Sigmoid colon (tissue), 7 donors: ENCODE data around the gene PSG4. TPM values are rescaled to one million over a fixed set of nuclear protein-coding genes. Genes with fewer than 3 reads are reported as not detected.
"Not testable (repeated sequence)": the region's sequence is repeated elsewhere in the genome, so short reads cannot be mapped to it uniquely, and the experiment has no call there.

Experiments
- DNase-seq: peaks from one replicate; pipeline ENCODE4 v3.0.0-alpha.2; 2019
- H3K27ac ChIP-seq, 4 donors: fragments of 200-600 bp; sonication (generic); one replicate each; pipeline ENCODE4 v1.5.1; 2016 to 2019; ENCODE audit warnings: mild to moderate bottlenecking in 1 of 4
- H3K27me3 ChIP-seq, 3 donors: fragments of 200-600 bp; sonication (generic); one replicate each; pipeline ENCODE4 v1.5.1; 2019; ENCODE audit warnings: mild to moderate bottlenecking in 1 of 3
- H3K36me3 ChIP-seq, 4 donors: fragments of 200-600 bp; sonication (generic); one replicate each; pipeline ENCODE4 v1.5.1; 2016 to 2019
- H3K4me1 ChIP-seq, 4 donors: fragments of 200-600 bp; sonication (generic); one replicate each; pipeline ENCODE4 v1.5.1; 2017 to 2019
- H3K4me3 ChIP-seq, 4 donors: fragments of 200-600 bp; sonication (generic); one replicate each; pipeline ENCODE4 v1.5.1; 2017 to 2019; ENCODE audit warnings: mild to moderate bottlenecking in 2 of 4, moderate library complexity in 1 of 4
- H3K9me3 ChIP-seq, 4 donors: fragments of 200-600 bp in 3 of 4; sonication (generic) in 3 of 4; one replicate each; pipeline versions ENCODE4 v1.5.1 to v1.6.1; 2013 to 2019
- EP300 ChIP-seq, 4 donors: sonication (generic); formaldehyde crosslinking; IDR thresholded peaks; one replicate each; pipeline ENCODE4 v1.6.1; 2017; ENCODE audit warnings: antibody characterized with exemption in 4 of 4
- POLR2A ChIP-seq, 2 donors: fragments of 450-650 bp; IDR thresholded peaks; one replicate each; pipeline ENCODE4 v1.6.1; 2016; ENCODE audit warnings: antibody characterized with exemption in 2 of 2, mild to moderate bottlenecking in 2 of 2, moderate library complexity in 2 of 2
- POLR2AphosphoS5 ChIP-seq, 4 donors: sonication (generic); formaldehyde crosslinking; IDR thresholded peaks; one replicate each; pipeline ENCODE4 v1.6.1; 2017; ENCODE audit warnings: antibody characterized with exemption in 4 of 4
- WGBS, 2 donors: extraction: QIAGEN DNeasy Blood & Tissue Kit; methylation state at CpG; one replicate each; pipeline ENCODE4 v1.1.7; 2013; 5-methylcytosine and 5-hydroxymethylcytosine counted together
- intact Hi-C: fragments of 100-400 bp; cut with DNase I; formaldehyde crosslinking; loops from one replicate; pipeline ENCODE4 v1.15.1; 2023
- polyA plus RNA-seq, 3 donors: library from polyadenylated mRNA; stranded (reverse); fragments of 200-250 nt; gene quantifications; one replicate each; pipeline ENCODE4 v1.2.3, GENCODE V29; 2013
- total RNA-seq, 4 donors: library from RNA; depleted of rRNA; stranded (reverse); fragments of >200 nt; gene quantifications; one replicate each; pipeline ENCODE4 v1.1.0, GENCODE V29; 2016
- donor health status: healthy with polysubstance abuse.
- donor health status: Bipolar disorder and iron deficiency.
- donor health status: healthy.

Gene PSG4
- total and polyA plus RNA-seq, 7 donors: not detected

DNA sequence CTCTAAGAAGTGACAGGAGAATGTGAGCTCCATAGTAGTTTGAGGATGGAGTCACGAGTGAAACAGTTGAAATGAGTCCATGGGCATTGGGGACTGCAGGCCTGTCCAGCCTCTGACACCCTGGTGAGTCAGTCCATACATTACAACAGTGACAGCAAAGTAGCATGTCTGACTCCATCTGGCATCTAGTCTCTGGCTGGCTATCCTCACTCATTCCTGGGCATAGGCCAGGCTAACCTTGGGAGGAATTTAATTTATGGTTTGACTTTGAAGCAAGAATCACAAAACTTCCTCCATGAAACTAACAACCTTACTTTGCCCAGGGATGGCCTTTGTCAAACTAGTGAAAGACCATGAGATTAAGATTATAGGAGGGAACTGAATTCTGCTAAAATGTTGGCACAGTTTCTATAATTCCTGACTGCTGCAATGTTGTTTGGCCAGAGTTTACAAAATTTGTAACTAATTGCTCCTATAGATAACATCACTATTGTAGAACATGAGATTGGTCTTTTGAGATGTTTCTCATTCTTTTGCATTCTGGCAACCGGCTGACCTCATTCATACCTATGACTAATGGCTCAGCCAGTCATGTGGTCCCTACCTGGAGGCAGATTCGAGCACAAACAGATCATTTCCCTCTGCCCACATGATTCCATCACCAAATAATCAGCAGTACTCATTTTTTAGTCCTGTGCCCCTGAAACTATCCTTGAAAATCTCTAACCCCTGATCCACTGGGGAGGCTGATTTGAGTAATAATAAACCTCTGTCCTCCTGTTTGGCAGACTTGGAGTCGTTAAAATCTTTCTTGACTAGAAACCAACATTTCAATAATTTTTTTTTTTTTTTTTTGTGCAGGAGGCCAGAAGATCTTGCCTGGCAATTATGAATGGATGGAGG is 23.3 kb downstream of the PSG4 start:
- H3K4me3 ChIP-seq, DNase-seq, H3K27me3 ChIP-seq, H3K36me3 ChIP-seq, H3K9me3 ChIP-seq, intact Hi-C loops: not testable (repeated sequence)
- 54 to 63% methylated on average over 4 of the region's 4 CpGs for WGBS, 2 donors
- H3K27ac ChIP-seq: peak overlapping the region in 3 of 4 donors; percentile 0 to 64 (median 44)
- TF ChIP-seq POLR2AphosphoS5 (IDR thresholded peaks at IDR 0.05): peak in 3 of 4 donors; percentile 27 to 64 (median 58)
- H3K4me1 ChIP-seq: peaks cover 0 to 20% (median 9%) of the 10 kb centered on the region in 4 donors

DNA sequence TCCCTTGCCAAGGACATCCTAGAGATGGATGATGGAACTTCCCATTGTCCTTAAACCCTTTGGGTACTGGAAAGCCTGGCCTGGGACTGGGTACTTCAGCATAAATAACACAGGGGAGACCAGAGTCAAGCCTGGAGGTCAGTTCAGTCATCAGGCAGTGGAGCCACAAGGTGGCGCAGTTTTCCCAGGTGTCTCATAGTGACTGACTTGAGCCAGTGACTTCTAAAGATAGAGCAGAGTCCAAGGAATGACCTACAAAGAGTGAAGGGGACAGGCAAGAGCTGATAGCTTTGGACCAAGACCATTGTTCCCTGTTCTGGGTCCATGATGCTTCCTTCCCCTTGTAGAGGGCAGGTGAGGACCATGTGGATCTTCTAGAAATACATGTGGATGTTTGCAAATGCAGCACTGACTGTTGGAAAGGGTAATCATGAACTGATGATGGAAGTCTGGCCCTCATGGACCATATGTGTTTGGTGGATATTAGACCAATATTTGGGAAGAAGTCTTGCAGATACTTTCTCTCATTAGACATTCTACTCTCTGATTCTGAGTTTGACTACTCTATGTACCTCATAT is 25.8 kb downstream of the PSG4 start:
- DNase-seq, H3K36me3 ChIP-seq, H3K9me3 ChIP-seq, H3K27me3 ChIP-seq, intact Hi-C loops, H3K27ac ChIP-seq, H3K4me3 ChIP-seq: not testable (repeated sequence)
- peaks cover 0 to 20% (median 9%) of the 10 kb centered on the region in 4 donors for H3K4me1 ChIP-seq
- WGBS, 2 donors: 5 to 8% methylated on average over 1 of the region's 1 CpG

DNA sequence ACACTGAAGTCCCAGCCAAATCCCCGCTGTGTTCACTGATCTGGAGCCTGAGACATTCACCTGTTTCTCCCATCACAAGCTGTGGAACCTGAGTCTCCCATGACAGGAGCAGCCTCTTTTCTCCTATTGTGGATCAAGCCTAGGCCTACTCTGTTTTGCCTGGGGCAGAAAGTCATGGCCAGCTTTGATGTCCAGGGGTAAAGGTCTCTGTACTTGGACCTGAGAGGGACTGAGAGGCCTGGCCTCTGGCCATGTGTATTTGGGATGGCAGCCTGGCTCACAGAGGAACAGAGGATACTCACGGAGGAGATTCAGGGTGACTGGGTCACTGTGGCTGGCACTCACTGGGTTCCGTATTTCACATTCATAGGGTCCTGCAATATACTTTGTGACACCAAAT is 26.9 kb downstream of the PSG4 start:
- H3K27ac ChIP-seq, H3K36me3 ChIP-seq, DNase-seq, H3K4me3 ChIP-seq, intact Hi-C loops, H3K27me3 ChIP-seq, H3K9me3 ChIP-seq: not testable (repeated sequence)
- WGBS, 2 donors: 80 to 90% methylated on average over 3 of the region's 3 CpGs
- H3K4me1 ChIP-seq: peaks cover 0 to 14% (median 9%) of the 10 kb centered on the region in 4 donors

DNA sequence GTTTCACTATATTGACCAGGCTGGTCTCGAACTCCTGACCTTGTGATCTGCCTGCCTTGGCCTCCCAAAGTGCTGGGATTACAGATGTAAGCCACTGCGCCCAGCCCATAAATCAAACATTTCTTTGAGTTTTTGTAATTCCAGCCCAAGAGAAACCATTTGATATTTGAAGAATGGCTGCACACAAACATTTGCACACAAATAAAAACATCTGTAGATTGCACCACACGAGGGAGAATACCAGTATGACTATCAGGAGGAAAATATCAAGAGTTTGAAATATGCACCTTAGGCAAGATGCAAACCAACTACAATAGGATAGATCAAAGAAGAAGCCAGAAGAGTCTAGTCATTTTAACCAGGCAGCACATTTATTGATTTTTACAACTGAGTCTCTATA is 39.5 kb downstream of the PSG4 start:
- H3K4me1 ChIP-seq, DNase-seq, H3K4me3 ChIP-seq, intact Hi-C loops, H3K9me3 ChIP-seq, H3K27me3 ChIP-seq, H3K27ac ChIP-seq, H3K36me3 ChIP-seq: not testable (repeated sequence)
- WGBS, 2 donors: 54 to 75% methylated on average over 3 of the region's 3 CpGs

DNA sequence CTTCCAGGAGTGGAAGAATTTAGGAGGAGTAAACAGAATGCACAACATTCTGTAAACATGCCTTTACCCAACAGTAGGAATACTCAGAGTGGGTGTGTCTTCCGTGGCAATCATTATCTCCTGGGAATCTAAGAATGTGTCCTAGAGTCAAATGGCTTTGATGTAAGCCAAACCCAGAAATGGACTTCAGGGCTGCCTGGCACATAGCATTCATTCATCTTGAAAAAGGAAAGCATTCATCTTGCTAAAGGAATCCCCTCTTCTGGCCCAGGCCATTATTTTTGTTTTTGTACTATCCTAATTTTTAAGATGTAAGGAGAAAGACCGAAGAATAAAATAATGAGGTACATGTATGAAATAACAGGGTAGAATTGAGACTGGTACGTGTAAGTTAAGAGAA is 42.3 kb downstream of the PSG4 start:
- H3K27ac ChIP-seq, H3K9me3 ChIP-seq, H3K4me1 ChIP-seq, DNase-seq, H3K36me3 ChIP-seq, H3K27me3 ChIP-seq, intact Hi-C loops, H3K4me3 ChIP-seq: not testable (repeated sequence)
- WGBS, 2 donors: 68 to 69% methylated on average over 3 of the region's 3 CpGs

DNA sequence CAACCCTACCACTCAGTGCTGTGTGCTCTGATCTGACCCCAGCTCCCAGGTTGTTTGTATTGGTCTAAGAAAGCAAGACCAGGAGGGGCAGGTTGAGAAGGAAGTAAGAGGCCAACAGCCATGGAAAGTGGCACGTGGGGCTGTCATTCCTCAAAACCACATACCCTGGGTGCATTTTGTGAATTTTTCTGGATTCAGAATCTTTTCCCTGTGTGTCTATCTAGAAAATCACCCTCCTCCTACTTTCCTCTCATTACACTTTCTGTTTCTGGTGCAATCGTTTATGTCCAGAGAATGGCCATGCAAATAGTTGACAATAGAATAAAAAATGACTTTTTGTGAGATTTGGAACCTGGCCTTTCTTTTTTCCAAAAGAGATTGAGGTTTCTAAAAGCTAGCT is 43.2 kb downstream of the PSG4 start:
- H3K9me3 ChIP-seq, H3K4me3 ChIP-seq, H3K4me1 ChIP-seq, H3K27ac ChIP-seq, DNase-seq, H3K27me3 ChIP-seq, intact Hi-C loops, H3K36me3 ChIP-seq: not testable (repeated sequence)
- 44 to 56% methylated on average over 2 of the region's 2 CpGs for WGBS, 2 donors

DNA sequence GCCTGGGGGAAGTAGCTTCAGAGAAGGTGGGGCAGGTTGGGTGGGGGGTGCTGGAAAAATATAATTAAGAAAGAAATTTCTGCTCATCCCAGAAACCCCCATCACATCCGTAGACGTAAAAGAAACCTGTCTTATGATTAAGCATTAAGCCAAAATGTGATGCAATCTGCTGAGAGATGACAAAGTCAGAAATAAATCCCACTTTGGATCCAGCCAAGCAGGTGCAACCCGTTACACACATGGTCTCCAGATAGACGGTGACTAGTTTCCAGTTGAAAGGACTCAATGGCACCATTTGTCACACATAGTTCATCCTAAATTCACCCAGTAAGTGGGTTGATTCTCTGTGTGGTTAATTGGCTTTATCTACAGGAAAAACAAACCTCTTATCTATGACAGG is 53.2 kb downstream of the PSG4 start:
- intact Hi-C loops: no loop called here
- no peaks in the 10 kb centered on the region for H3K4me1 ChIP-seq

DNA sequence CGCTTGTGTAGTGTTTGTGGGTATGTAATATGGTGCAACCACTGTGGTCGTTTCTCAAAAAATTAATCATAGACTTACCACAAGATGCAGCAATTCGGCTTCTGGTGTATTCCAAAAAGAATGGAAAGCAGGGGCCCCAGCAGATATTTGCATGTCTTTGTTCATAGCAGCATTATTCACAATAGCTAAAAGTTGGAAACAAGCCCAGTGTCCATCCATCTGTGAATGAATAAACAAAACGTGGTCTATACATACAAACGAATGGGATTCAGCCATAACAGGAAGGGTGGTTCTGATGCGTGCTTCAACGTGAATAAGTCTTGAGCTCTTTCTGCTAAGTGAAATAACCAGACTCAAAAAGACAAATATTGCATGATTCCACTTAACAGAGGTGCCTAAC is 55.6 kb downstream of the PSG4 start:
- DNase-seq, H3K36me3 ChIP-seq, H3K27me3 ChIP-seq, H3K27ac ChIP-seq, H3K4me3 ChIP-seq, intact Hi-C loops, H3K4me1 ChIP-seq, H3K9me3 ChIP-seq: not testable (repeated sequence)
- WGBS, 2 donors: 75 to 78% methylated on average over 7 of the region's 7 CpGs

More for the DNA sequence above, 53.2 kb downstream of the PSG4 start:
- 79 to 80% methylated on average over 4 of the region's 4 CpGs for WGBS, 2 donors
- no peak overlapping the region for H3K27ac ChIP-seq
- no peak overlapping the region for H3K4me3 ChIP-seq
- no peak for DNase-seq
- no peaks in the 10 kb centered on the region for H3K36me3 ChIP-seq
- no peaks in the 10 kb centered on the region for H3K9me3 ChIP-seq
- H3K27me3 ChIP-seq: no peaks in the 10 kb centered on the region
- no peak for TF ChIP-seq POLR2A (IDR thresholded peaks at IDR 0.05)

DNA sequence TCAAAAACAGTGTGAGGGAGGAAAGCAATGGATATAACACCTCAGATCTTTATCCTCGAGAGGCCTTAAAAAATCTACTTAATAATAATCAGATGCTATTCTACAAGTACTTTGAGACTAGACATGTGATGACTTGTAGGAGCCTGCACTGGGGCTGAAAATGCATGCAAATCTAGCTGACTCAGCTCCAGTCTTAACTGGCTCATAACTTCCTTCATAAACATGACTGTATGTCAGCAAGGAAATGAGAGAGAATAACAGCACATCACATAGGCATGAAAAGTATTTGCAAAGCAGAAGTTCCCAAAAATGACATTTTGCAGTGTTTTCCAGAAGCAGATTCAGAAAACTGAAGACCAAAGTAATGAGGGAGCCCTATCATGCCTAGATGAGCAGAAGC is 57.2 kb downstream of the PSG4 start:
- H3K4me1 ChIP-seq: no peaks in the 10 kb centered on the region
- H3K9me3 ChIP-seq: no peaks in the 10 kb centered on the region
- H3K36me3 ChIP-seq: no peaks in the 10 kb centered on the region
- no peaks in the 10 kb centered on the region for H3K27me3 ChIP-seq
- H3K4me3 ChIP-seq: no peak overlapping the region
- no peak for DNase-seq
- intact Hi-C loops: no loop called here
- WGBS, 2 donors: 77 to 79% methylated on average over 1 of the region's 1 CpG
- no peak overlapping the region for H3K27ac ChIP-seq
- no peak for TF ChIP-seq POLR2A (IDR thresholded peaks at IDR 0.05)
- TF ChIP-seq POLR2AphosphoS5 (IDR thresholded peaks at IDR 0.05): no peak
- no peak for TF ChIP-seq EP300 (IDR thresholded peaks at IDR 0.05)

Other genes with a start within 250 kb of the PSG4 start
- not detected for gene PSG11, start 179.2 kb downstream of the PSG4 start, total RNA-seq
- gene PSG11, start 179.2 kb downstream of the PSG4 start, polyA plus RNA-seq: not detected
- not detected for gene PSG2, start 122.9 kb downstream of the PSG4 start, total RNA-seq
- gene PSG2, start 122.9 kb downstream of the PSG4 start, polyA plus RNA-seq: not detected
- gene PSG5, start 19.1 kb downstream of the PSG4 start, total RNA-seq: not detected
- gene PSG5, start 19.1 kb downstream of the PSG4 start, polyA plus RNA-seq: not detected
- gene PSG9, start 63.9 kb upstream of the PSG4 start, total RNA-seq: not detected
- not detected for gene PSG9, start 63.9 kb upstream of the PSG4 start, polyA plus RNA-seq
- gene CD177, start 148.0 kb upstream of the PSG4 start, total RNA-seq: under 1 TPM in 1 of 4 donors, not detected in 3; 0.14 TPM
- 10 to 100 TPM; 54.1 to 91.8 (median 62.7) TPM for gene CD177, start 148.0 kb upstream of the PSG4 start, polyA plus RNA-seq
- not detected for gene TEX101, start 209.3 kb upstream of the PSG4 start, total RNA-seq
- gene TEX101, start 209.3 kb upstream of the PSG4 start, polyA plus RNA-seq: under 1 TPM in 1 of 3 donors, not detected in 2; 0.22 TPM